GM06990 (cell line): ENCODE results near the gene PTPN6.
"Not testable (repeated sequence)": the region's sequence is repeated elsewhere in the genome, so short reads cannot be mapped to it uniquely, and the experiment has no call there.

ENCODE experiments used
- DNase-seq: peaks from one replicate; pipeline ENCODE4 v3.0.0-alpha.2; 2011; ENCODE audit not compliant: insufficient read length; ENCODE audit errors: extremely low read depth
- H3K27me3 ChIP-seq: replicated peaks from 2 replicates; pipeline ENCODE4 v1.6.0; 2011; ENCODE audit warnings: low read length; ENCODE audit not compliant: control insufficient read depth, insufficient read depth
- H3K36me3 ChIP-seq: 2 replicates; pipeline ENCODE4 v1.5.1; 2011; ENCODE audit warnings: low read length; ENCODE audit not compliant: control insufficient read depth, insufficient read depth
- H3K4me3 ChIP-seq: replicated peaks from 2 replicates; pipeline ENCODE4 v1.5.1; 2011; ENCODE audit warnings: low read depth, mild to moderate bottlenecking, control low read depth, low read length
- CTCF ChIP-seq: IDR thresholded peaks from 2 replicates; pipeline ENCODE4 v1.5.1; 2011; ENCODE audit warnings: low read length, control low read depth, mild to moderate bottlenecking, inconsistent platforms; ENCODE audit not compliant: insufficient read depth, poor library complexity, severe bottlenecking

Gene PTPN6

GRCh38 chr12:6950811-6951540, at the start of gene PTPN6:
Gene PTPN6, plus strand, starts transcription at chr12:6951356. Its CDS starts 157 bp downstream, at chr12:6951513.
- H3K27me3 ChIP-seq = no peaks in the 10 kb centered on the region
- H3K4me3 ChIP-seq = peak within 1 kb of the TSS; percentile 86
- TF ChIP-seq CTCF = no peak
- DNase-seq = peak; percentile 86
- peaks cover 26% of the 10 kb centered on the region for H3K36me3 ChIP-seq

DNA sequence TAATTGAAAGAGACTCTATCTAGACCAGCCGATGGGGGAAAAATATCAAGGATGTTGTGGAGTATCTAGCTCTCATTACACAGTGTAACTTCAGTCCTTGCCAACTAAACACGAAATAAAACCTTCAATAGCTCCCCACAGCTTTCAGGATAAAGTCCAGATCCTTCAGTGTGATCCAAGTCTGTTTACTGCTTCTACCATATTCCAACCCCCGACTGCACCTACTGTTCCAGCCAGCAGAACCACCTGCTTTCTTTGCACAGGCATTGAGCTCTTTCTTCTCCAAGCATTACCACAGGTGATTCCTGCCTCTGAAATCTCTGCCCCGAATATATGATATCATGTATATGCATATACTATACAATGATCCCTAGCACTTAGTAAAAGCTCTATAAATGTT, 48.7 kb upstream of the PTPN6 start:
- Histone ChIP-seq H3K27me3 (no peaks in the 10 kb centered on the region), H3K4me3 (no peak overlapping the region), H3K36me3 (no peaks in the 10 kb centered on the region)
- no peak for DNase-seq
- no peak for TF ChIP-seq CTCF

DNA sequence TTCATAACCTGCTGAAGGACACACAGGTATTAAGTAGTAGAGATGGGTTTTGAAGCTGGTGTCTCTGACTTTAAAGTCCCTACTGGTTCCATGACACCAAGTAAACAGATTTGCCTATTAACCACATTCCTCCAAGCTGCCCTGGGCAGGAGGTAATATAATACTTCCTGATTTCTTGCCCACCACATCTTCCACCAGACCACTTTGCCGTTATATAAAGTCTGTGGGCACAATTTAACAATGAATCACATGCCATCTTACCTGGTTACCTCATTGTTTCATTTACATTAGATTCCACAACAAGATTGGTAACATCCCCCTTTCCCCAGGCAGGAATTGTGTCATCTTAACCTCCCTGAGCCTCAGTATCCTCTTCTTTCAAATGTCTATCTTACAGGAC, 47.4 kb upstream of the PTPN6 start:
- TF ChIP-seq CTCF = no peak
- no peak for DNase-seq
- Histone ChIP-seq H3K27me3 (no peaks in the 10 kb centered on the region), H3K36me3 (no peaks in the 10 kb centered on the region), H3K4me3 (no peak overlapping the region)

GRCh38 chr12:6904280-6905276, 46.6 kb upstream of the PTPN6 start, which contains the start of gene LRRC23:
Gene LRRC23, plus strand, starts transcription at chr12:6904822. Its CDS starts 812 bp downstream, at chr12:6905634.
- DNase-seq = peak; percentile 94
- Histone ChIP-seq H3K36me3 (no peaks in the 10 kb centered on the region), H3K4me3 (peak within 1 kb of the TSS; percentile 74), H3K27me3 (no peaks in the 10 kb centered on the region)
- TF ChIP-seq CTCF = no peak

GRCh38 chr12:6905414-6906040, 45.6 kb upstream of the PTPN6 start:
- H3K36me3 ChIP-seq = no peaks in the 10 kb centered on the region
- TF ChIP-seq CTCF = no peak
- no peaks in the 10 kb centered on the region for H3K27me3 ChIP-seq
- no peak for DNase-seq
- peak overlapping the region; percentile 74; the same call in 1 of the 2 replicates for H3K4me3 ChIP-seq

DNA sequence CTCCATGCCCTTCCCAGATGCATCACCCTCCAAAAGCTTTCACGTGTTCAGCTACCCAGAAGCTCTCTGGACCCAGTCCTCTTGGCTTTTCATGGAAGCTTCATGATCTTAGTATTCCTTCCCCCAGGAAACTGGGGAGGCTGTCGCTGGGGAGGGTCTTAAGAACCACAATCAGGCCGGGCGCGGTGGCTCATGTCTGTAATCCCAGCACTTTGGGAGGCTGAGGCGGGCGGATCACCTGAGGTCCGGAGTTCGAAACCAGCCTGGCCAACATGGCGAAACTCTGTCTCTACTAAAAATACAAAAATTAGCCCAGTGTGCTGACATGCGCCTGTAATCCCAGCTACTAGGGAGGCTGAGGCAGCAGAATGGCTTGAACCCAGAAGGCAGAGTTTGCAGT, 43.0 kb upstream of the PTPN6 start:
- H3K36me3 ChIP-seq, DNase-seq, H3K27me3 ChIP-seq, H3K4me3 ChIP-seq: not testable (repeated sequence)
